GM23338 (cell line): ENCODE results near the gene ATXN7. TPM values are rescaled to one million over a fixed set of nuclear protein-coding genes. Genes with fewer than 3 reads are reported as not detected.

Experiments
- ATAC-seq: fragments of 200-7000 bp; cut with Tn5 transposase; 3 replicates; pipeline ENCODE4 v1.9.1; 2020
- DNase-seq: peaks from one replicate; pipeline ENCODE4 v3.0.0-alpha.2; 2015; ENCODE audit warnings: low spot score
- H2AFZ ChIP-seq: fragments of 200-600 bp; sonication (generic); 2 replicates; pipeline ENCODE4 v1.8.0; 2016; ENCODE audit warnings: antibody characterized with exemption, mild to moderate bottlenecking, moderate library complexity
- H3F3A ChIP-seq: fragments of 200-600 bp; sonication (generic); replicated peaks from 2 replicates; pipeline ENCODE4 v1.8.0; 2017; ENCODE audit warnings: antibody characterized with exemption, mixed run types, low read depth
- H3K27ac ChIP-seq: fragments of 200-600 bp; sonication (generic); 2 replicates; pipeline ENCODE4 v1.6.1; 2016; ENCODE audit warnings: low read depth
- H3K27me3 ChIP-seq: fragments of 200-600 bp; sonication (generic); 2 replicates; pipeline ENCODE4 v1.8.0; 2016; ENCODE audit warnings: mild to moderate bottlenecking, mixed run types, moderate library complexity; ENCODE audit not compliant: insufficient read depth
- H3K36me3 ChIP-seq: fragments of 200-600 bp; sonication (generic); 2 replicates; pipeline ENCODE4 v1.8.0; 2016; ENCODE audit warnings: mild to moderate bottlenecking; ENCODE audit not compliant: insufficient read depth
- H3K4me1 ChIP-seq: fragments of 200-600 bp; sonication (generic); 2 replicates; pipeline ENCODE4 v1.8.0; 2016; ENCODE audit warnings: mild to moderate bottlenecking, moderate library complexity; ENCODE audit not compliant: insufficient read depth
- H3K4me2 ChIP-seq: fragments of 200-600 bp; sonication (generic); 2 replicates; pipeline ENCODE4 v1.7.1; 2017; ENCODE audit warnings: mixed run types
- H3K4me3 ChIP-seq: fragments of 200-600 bp; sonication (generic); 2 replicates; pipeline ENCODE4 v1.6.1; 2016; ENCODE audit warnings: mixed run types
- H3K79me2 ChIP-seq: fragments of 200-600 bp; sonication (generic); replicated peaks from 2 replicates; pipeline ENCODE4 v1.8.0; 2017; ENCODE audit warnings: mild to moderate bottlenecking; ENCODE audit not compliant: insufficient read depth
- H3K9me2 ChIP-seq: fragments of 200-600 bp; sonication (generic); 2 replicates; pipeline ENCODE4 v1.8.0; 2017; ENCODE audit not compliant: insufficient read depth
- H4K20me1 ChIP-seq: fragments of 200-600 bp; sonication (generic); replicated peaks from 2 replicates; pipeline ENCODE4 v1.8.0; 2017; ENCODE audit warnings: mild to moderate bottlenecking; ENCODE audit not compliant: insufficient read depth
- H3K27ac Mint-ChIP-seq: 2 replicates; pipeline ENCODE4 v1.8.0; 2020; ENCODE audit warnings: inconsistent platforms, mild to moderate bottlenecking, moderate library complexity, mixed read lengths
- H3K27me3 Mint-ChIP-seq: 3 replicates; pipeline ENCODE4 v1.8.0; 2022; ENCODE audit warnings: low read depth, mild to moderate bottlenecking, moderate library complexity, mixed read lengths, inconsistent platforms; ENCODE audit not compliant: insufficient read depth, poor library complexity
- H3K36me3 Mint-ChIP-seq: 3 replicates; pipeline ENCODE4 v1.8.0; 2021; ENCODE audit warnings: low read depth, mild to moderate bottlenecking, inconsistent platforms, moderate library complexity, mixed read lengths
- H3K4me1 Mint-ChIP-seq: 3 replicates; pipeline ENCODE4 v1.8.0; 2020; ENCODE audit warnings: mild to moderate bottlenecking, inconsistent platforms, mixed read lengths
- H3K4me3 Mint-ChIP-seq: 3 replicates; pipeline ENCODE4 v1.8.0; 2021; ENCODE audit warnings: moderate library complexity, mild to moderate bottlenecking, inconsistent platforms, mixed read lengths
- H3K9me3 Mint-ChIP-seq: 3 replicates; pipeline ENCODE4 v1.8.0; 2020; ENCODE audit warnings: moderate library complexity, mild to moderate bottlenecking, inconsistent platforms, mixed read lengths
- CREB1 ChIP-seq: fragments of 250-450 bp; sonication (Bioruptor Pico); IDR thresholded peaks from 2 replicates; pipeline ENCODE4 v1.5.0; 2020; ENCODE audit warnings: low read depth, mild to moderate bottlenecking, moderate library complexity
- EZH2 ChIP-seq: fragments of 200-600 bp; sonication (generic); IDR thresholded peaks from one replicate; pipeline ENCODE4 v1.8.0; 2017; ENCODE audit warnings: antibody characterized with exemption, mild to moderate bottlenecking, low read depth; ENCODE audit not compliant: unreplicated experiment
- EZH2phosphoT487 ChIP-seq: fragments of 200-600 bp; sonication (generic); IDR thresholded peaks from one replicate; pipeline ENCODE4 v1.8.1; 2018; ENCODE audit warnings: antibody characterized with exemption; ENCODE audit not compliant: unreplicated experiment
- JUNB ChIP-seq: IDR thresholded peaks from one replicate; pipeline ENCODE4 v1.6.1; 2016; ENCODE audit warnings: antibody characterized with exemption; ENCODE audit not compliant: unreplicated experiment
- NANOG ChIP-seq: IDR thresholded peaks from 2 replicates; pipeline ENCODE4 v1.6.1; 2016; ENCODE audit warnings: antibody characterized with exemption, borderline replicate concordance
- POLR2AphosphoS5 ChIP-seq: IDR thresholded peaks from 2 replicates; pipeline ENCODE4 v1.6.1; 2016; ENCODE audit warnings: antibody characterized with exemption, low read depth
- ZNF114 ChIP-seq: fragments of 250-450 bp; sonication (Bioruptor Pico); IDR thresholded peaks from 2 replicates; pipeline ENCODE4 v1.5.0; 2020; ENCODE audit warnings: mild to moderate bottlenecking, moderate library complexity
- ZNF331 ChIP-seq: fragments of 250-450 bp; sonication (Bioruptor Pico); IDR thresholded peaks from 2 replicates; pipeline ENCODE4 v1.5.0; 2020; ENCODE audit warnings: low read depth, mild to moderate bottlenecking, moderate library complexity
- polyA plus RNA-seq: library from polyadenylated mRNA; unstranded; fragments of >200 nt; fragmentation: Nextera tagmentation; extraction: Ambion mirVana; gene quantifications from 2 replicates; pipeline ENCODE4 v1.2.1, GENCODE V29; 2016
- total RNA-seq: library from RNA; depleted of rRNA; stranded (reverse); fragments of >200 nt; shearing (Covaris generic); gene quantifications from 2 replicates; pipeline ENCODE4 v1.2.3, GENCODE V29; 2014
- TF ChIP-seq, protein P1 (sequence below): IDR thresholded peaks from one replicate; pipeline ENCODE4 v1.6.1; 2018; ENCODE audit warnings: antibody characterized with exemption; ENCODE audit not compliant: unreplicated experiment
- TF ChIP-seq, protein P2 (sequence below), 2 experiments: fragments of 200-600 bp in 1 of 2; sonication (generic) in 1 of 2; conservative IDR thresholded peaks; 2 replicates each; pipeline versions ENCODE4 v1.5.1 to v1.6.1; 2016 to 2017; ENCODE audit warnings: antibody characterized with exemption in 2 of 2, low read depth in 2 of 2, mild to moderate bottlenecking in 2 of 2, moderate library complexity in 1 of 2
- TF ChIP-seq, protein P3 (sequence below): IDR thresholded peaks from 2 replicates; pipeline ENCODE4 v1.6.1; 2016; ENCODE audit warnings: antibody characterized with exemption

ATXN7 gene
- total and polyA plus RNA-seq, 2 experiments from 2014 or later, result 4.0 to 17.2 TPM

DNA sequence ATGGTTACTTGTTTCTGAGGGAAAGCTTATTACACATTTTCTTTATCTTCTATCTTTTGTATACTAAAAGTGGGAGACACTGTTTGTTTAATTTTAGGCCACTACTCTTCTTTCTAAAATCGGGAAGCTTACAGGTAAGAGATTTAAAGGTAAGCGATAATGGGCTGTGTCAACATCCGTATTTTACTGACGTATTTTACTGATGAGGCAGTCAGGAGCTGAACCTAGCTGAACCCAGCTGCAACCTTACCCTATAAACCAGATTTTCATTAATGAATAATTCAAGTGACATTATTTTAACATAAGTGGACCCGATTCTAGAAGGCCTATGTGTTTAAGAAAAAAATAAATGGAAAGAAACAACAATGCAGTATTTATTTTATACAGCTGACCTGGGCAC lies 146.5 kb downstream of the ATXN7 start (continued):
- TF ChIP-seq, protein P1, sequence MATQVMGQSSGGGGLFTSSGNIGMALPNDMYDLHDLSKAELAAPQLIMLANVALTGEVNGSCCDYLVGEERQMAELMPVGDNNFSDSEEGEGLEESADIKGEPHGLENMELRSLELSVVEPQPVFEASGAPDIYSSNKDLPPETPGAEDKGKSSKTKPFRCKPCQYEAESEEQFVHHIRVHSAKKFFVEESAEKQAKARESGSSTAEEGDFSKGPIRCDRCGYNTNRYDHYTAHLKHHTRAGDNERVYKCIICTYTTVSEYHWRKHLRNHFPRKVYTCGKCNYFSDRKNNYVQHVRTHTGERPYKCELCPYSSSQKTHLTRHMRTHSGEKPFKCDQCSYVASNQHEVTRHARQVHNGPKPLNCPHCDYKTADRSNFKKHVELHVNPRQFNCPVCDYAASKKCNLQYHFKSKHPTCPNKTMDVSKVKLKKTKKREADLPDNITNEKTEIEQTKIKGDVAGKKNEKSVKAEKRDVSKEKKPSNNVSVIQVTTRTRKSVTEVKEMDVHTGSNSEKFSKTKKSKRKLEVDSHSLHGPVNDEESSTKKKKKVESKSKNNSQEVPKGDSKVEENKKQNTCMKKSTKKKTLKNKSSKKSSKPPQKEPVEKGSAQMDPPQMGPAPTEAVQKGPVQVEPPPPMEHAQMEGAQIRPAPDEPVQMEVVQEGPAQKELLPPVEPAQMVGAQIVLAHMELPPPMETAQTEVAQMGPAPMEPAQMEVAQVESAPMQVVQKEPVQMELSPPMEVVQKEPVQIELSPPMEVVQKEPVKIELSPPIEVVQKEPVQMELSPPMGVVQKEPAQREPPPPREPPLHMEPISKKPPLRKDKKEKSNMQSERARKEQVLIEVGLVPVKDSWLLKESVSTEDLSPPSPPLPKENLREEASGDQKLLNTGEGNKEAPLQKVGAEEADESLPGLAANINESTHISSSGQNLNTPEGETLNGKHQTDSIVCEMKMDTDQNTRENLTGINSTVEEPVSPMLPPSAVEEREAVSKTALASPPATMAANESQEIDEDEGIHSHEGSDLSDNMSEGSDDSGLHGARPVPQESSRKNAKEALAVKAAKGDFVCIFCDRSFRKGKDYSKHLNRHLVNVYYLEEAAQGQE, result no peak
- TF ChIP-seq CREB1 (CRISPR knock-in tag) (no peak), ZNF114 (no peak), NANOG (no peak), POLR2AphosphoS5 (no peak), JUNB (no peak)
- TF ChIP-seq, protein P2, sequence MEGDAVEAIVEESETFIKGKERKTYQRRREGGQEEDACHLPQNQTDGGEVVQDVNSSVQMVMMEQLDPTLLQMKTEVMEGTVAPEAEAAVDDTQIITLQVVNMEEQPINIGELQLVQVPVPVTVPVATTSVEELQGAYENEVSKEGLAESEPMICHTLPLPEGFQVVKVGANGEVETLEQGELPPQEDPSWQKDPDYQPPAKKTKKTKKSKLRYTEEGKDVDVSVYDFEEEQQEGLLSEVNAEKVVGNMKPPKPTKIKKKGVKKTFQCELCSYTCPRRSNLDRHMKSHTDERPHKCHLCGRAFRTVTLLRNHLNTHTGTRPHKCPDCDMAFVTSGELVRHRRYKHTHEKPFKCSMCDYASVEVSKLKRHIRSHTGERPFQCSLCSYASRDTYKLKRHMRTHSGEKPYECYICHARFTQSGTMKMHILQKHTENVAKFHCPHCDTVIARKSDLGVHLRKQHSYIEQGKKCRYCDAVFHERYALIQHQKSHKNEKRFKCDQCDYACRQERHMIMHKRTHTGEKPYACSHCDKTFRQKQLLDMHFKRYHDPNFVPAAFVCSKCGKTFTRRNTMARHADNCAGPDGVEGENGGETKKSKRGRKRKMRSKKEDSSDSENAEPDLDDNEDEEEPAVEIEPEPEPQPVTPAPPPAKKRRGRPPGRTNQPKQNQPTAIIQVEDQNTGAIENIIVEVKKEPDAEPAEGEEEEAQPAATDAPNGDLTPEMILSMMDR (conservative IDR thresholded peaks at IDR 0.05; ENCODE audit: low read depth in 2 of 2), result no peak

DNA sequence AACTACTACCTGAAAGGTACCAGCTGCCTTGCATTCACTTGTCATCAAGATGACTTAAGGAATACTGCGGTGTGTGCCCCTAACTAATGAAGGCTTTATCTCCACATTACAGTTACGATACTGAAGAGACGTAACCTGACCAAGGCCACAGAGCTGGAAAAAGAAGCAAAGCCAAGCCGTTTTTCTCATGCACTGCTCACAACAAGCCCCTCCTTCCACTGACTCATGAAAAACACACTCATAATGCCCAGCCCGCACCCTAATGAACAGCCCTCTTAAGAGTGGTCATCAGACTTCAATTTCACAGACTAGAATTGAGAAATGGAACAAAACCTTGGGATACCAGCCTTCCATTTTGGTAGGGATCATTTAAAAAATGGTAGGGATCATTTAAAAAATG lies 148.0 kb downstream of the ATXN7 start:
- no peaks in the 10 kb centered on the region for H3K27me3 ChIP-seq
- no peak overlapping the region for H3K4me3 ChIP-seq
- H3K4me1 ChIP-seq, result no peaks in the 10 kb centered on the region
- H3K79me2 ChIP-seq, result no peaks in the 10 kb centered on the region; the same call in 1 of the 2 replicates
- ATAC-seq (no peak), DNase-seq (no peak)
- H3K27ac Mint-ChIP-seq, result no peak overlapping the region
- peaks cover 40% of the 10 kb centered on the region; the same call in 1 of the 2 replicates for H3K36me3 ChIP-seq
- no peak overlapping the region for H3K4me2 ChIP-seq
- no peak overlapping the region for H2AFZ ChIP-seq
- no peaks in the 10 kb centered on the region; the same call in 1 of the 2 replicates for H3F3A ChIP-seq
- H3K4me1 Mint-ChIP-seq, result no peaks in the 10 kb centered on the region
- peaks cover 4% of the 10 kb centered on the region for H4K20me1 ChIP-seq
- no peaks in the 10 kb centered on the region for H3K9me3 Mint-ChIP-seq
- H3K4me3 Mint-ChIP-seq, result no peak overlapping the region
- H3K36me3 Mint-ChIP-seq, result peaks cover 65% of the 10 kb centered on the region
- no peaks in the 10 kb centered on the region for H3K9me2 ChIP-seq
- H3K27ac ChIP-seq, result no peak overlapping the region
- no peaks in the 10 kb centered on the region for H3K27me3 Mint-ChIP-seq
- TF ChIP-seq NANOG, result no peak
- TF ChIP-seq EZH2, result no peak
- no peak for TF ChIP-seq ZNF331 (CRISPR knock-in tag)
- TF ChIP-seq, protein P1, result no peak
- TF ChIP-seq, protein P2 (conservative IDR thresholded peaks at IDR 0.05; ENCODE audit: low read depth in 2 of 2), result no peak
- no peak for TF ChIP-seq JUNB
- TF ChIP-seq, protein P3, sequence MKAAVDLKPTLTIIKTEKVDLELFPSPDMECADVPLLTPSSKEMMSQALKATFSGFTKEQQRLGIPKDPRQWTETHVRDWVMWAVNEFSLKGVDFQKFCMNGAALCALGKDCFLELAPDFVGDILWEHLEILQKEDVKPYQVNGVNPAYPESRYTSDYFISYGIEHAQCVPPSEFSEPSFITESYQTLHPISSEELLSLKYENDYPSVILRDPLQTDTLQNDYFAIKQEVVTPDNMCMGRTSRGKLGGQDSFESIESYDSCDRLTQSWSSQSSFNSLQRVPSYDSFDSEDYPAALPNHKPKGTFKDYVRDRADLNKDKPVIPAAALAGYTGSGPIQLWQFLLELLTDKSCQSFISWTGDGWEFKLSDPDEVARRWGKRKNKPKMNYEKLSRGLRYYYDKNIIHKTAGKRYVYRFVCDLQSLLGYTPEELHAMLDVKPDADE, result no peak
- no peak for TF ChIP-seq EZH2phosphoT487
